Endothelial cell of umbilical vein (primary cell): ENCODE results near the gene RAD51B.
"Not testable (repeated sequence)": the region's sequence is repeated elsewhere in the genome, so short reads cannot be mapped to it uniquely, and the experiment has no call there.

ENCODE experiments used
- POLR2A ChIP-seq: IDR thresholded peaks from 2 replicates; pipeline ENCODE4 v1.6.1; 2012; ENCODE audit warnings: low read depth, mild to moderate bottlenecking, control low read depth, low read length
- TF ChIP-seq, protein P1 (sequence below), 2 donors: IDR thresholded peaks; 1 replicate in 1 of 2; 2 replicates in 1 of 2; pipeline ENCODE4 v1.5.1; 2011; ENCODE audit warnings: low read length in 2 of 2, mild to moderate bottlenecking in 2 of 2, moderate library complexity in 2 of 2, control low read depth in 1 of 2, inconsistent platforms in 1 of 2, low read depth in 1 of 2; ENCODE audit not compliant: insufficient read depth in 1 of 2; ENCODE audit errors: extremely low read depth in 1 of 2

DNA sequence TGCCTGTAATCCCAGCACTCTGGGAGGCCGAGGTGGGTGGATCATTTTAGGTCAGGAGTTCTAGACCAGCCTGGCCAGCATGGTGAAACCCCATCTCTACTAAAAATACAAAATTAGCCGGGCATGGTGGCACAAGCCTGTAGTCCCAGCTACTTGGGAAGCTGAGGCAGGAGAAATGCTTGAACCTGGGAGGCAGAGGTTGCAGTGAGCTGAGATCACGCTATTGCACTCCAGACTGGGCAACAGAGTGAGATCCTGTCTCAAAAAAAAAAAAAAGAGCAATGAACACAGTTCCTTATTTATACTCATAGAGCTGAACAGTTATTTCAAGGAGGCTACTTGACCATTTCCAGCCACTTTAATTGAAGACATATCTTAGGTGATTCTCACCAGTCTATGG is 469.9 kb downstream of the RAD51B start:
- TF ChIP-seq, protein P1, sequence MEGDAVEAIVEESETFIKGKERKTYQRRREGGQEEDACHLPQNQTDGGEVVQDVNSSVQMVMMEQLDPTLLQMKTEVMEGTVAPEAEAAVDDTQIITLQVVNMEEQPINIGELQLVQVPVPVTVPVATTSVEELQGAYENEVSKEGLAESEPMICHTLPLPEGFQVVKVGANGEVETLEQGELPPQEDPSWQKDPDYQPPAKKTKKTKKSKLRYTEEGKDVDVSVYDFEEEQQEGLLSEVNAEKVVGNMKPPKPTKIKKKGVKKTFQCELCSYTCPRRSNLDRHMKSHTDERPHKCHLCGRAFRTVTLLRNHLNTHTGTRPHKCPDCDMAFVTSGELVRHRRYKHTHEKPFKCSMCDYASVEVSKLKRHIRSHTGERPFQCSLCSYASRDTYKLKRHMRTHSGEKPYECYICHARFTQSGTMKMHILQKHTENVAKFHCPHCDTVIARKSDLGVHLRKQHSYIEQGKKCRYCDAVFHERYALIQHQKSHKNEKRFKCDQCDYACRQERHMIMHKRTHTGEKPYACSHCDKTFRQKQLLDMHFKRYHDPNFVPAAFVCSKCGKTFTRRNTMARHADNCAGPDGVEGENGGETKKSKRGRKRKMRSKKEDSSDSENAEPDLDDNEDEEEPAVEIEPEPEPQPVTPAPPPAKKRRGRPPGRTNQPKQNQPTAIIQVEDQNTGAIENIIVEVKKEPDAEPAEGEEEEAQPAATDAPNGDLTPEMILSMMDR (IDR thresholded peaks at IDR 0.05; ENCODE audit: extremely low read depth in 1 of 2, insufficient read depth in 1 of 2, low read depth in 1 of 2, low read length in 2 of 2), result not testable (repeated sequence)
- TF ChIP-seq POLR2A, result not testable (repeated sequence)
